Lung (tissue), 12 donors: ENCODE data around the gene ANKRD40. TPM values are rescaled to one million over a fixed set of nuclear protein-coding genes. Genes with fewer than 3 reads are reported as not detected.
A peak's percentile ranks its signal among the peaks of the same experiment; 100 is the strongest.

Source experiments
- ATAC-seq: fragments of 200-7000 bp; cut with Tn5 transposase; one replicate; pipeline ENCODE4 v1.9.1; 2020; ENCODE audit warnings: moderate number of reproducible peaks; ENCODE audit not compliant: insufficient read depth, low FRiP score
- DNase-seq, 3 donors: peaks; one replicate each; pipeline ENCODE4 v3.0.0-alpha.2; 2013 to 2017
- H3K27ac ChIP-seq, 2 donors: one replicate each; pipeline ENCODE4 v1.5.1; 2013; ENCODE audit warnings: mild to moderate bottlenecking in 2 of 2, moderate library complexity in 2 of 2, control low read depth in 1 of 2, inconsistent platforms in 1 of 2, low read depth in 1 of 2, low read length in 1 of 2
- H3K27me3 ChIP-seq, 3 donors: one replicate each; pipeline ENCODE4 v1.5.1; 2013; ENCODE audit warnings: low read length in 2 of 3; ENCODE audit not compliant: control insufficient read depth in 3 of 3, insufficient read depth in 3 of 3
- H3K36me3 ChIP-seq, 4 donors: one replicate each; pipeline ENCODE4 v1.5.1; 2013; ENCODE audit warnings: low read length in 4 of 4, mild to moderate bottlenecking in 1 of 4, moderate library complexity in 1 of 4; ENCODE audit not compliant: control insufficient read depth in 4 of 4, insufficient read depth in 4 of 4
- H3K4me1 ChIP-seq, 5 donors: one replicate each; pipeline ENCODE4 v1.5.1; 2013; ENCODE audit warnings: low read length in 5 of 5, mild to moderate bottlenecking in 2 of 5, moderate library complexity in 1 of 5; ENCODE audit not compliant: control insufficient read depth in 5 of 5, insufficient read depth in 5 of 5
- H3K4me3 ChIP-seq: one replicate; pipeline ENCODE4 v1.5.1; 2013; ENCODE audit warnings: mild to moderate bottlenecking, control low read depth, moderate library complexity
- H3K9ac ChIP-seq, 2 donors: one replicate each; pipeline ENCODE4 v1.5.1; 2013; ENCODE audit warnings: low read length in 2 of 2, control low read depth in 1 of 2; ENCODE audit not compliant: insufficient read depth in 1 of 2
- H3K9me3 ChIP-seq, 4 donors: one replicate each; pipeline ENCODE4 v1.5.1; 2013; ENCODE audit warnings: low read length in 3 of 4, mild to moderate bottlenecking in 1 of 4, moderate library complexity in 1 of 4; ENCODE audit not compliant: control insufficient read depth in 4 of 4, insufficient read depth in 3 of 4
- CTCF ChIP-seq: IDR thresholded peaks from 2 replicates; pipeline ENCODE4 v1.5.1; 2012; ENCODE audit warnings: mild to moderate bottlenecking; ENCODE audit errors: control extremely low read depth, extremely low read depth
- WGBS, 2 donors: extraction: QIAGEN DNeasy Blood & Tissue Kit; methylation state at CpG; one replicate each; pipeline ENCODE4 v1.1.7; 2013; 5-methylcytosine and 5-hydroxymethylcytosine counted together
- polyA plus RNA-seq, 2 donors: library from polyadenylated mRNA; stranded (reverse); fragments of 200-250 nt; gene quantifications; one replicate each; pipeline ENCODE4 v1.2.1, GENCODE V29; 2013
- total RNA-seq, 2 donors: library from RNA; depleted of rRNA in 1 of 2; stranded (reverse); fragments of >200 nt in 1 of 2; gene quantifications; one replicate each; pipeline ENCODE4 v1.2.1, GENCODE V29; 2014 to 2021
- donor health status: control.
- donor health status: control.
- donor health status: Bipolar disorder and iron deficiency.
- donor health status: healthy.
- donor health status: DM: yes; HTN: yes; CAD: no.

Gene ANKRD40
- total and polyA plus RNA-seq, 4 donors: 14.6 to 38.9 (median 25.1) TPM

GRCh38 chr17:50690887-50691549 is 16.7 kb downstream of the ANKRD40 start:
- H3K4me3 ChIP-seq: no peak overlapping the region
- no peak for TF ChIP-seq CTCF
- H3K9ac ChIP-seq: no peak overlapping the region
- peaks cover 0 to 28% (median 11%) of the 10 kb centered on the region in 5 donors for H3K4me1 ChIP-seq
- 55 to 80% methylated on average over 9 of the region's 9 CpGs for WGBS, 2 donors
- no peaks in the 10 kb centered on the region for H3K9me3 ChIP-seq
- no peak overlapping the region for H3K27ac ChIP-seq
- H3K27me3 ChIP-seq: no peaks in the 10 kb centered on the region
- no peak for ATAC-seq
- H3K36me3 ChIP-seq: peaks cover 12 to 24% (median 12%) of the 10 kb centered on the region in 4 donors
- DNase-seq: no peak

DNA sequence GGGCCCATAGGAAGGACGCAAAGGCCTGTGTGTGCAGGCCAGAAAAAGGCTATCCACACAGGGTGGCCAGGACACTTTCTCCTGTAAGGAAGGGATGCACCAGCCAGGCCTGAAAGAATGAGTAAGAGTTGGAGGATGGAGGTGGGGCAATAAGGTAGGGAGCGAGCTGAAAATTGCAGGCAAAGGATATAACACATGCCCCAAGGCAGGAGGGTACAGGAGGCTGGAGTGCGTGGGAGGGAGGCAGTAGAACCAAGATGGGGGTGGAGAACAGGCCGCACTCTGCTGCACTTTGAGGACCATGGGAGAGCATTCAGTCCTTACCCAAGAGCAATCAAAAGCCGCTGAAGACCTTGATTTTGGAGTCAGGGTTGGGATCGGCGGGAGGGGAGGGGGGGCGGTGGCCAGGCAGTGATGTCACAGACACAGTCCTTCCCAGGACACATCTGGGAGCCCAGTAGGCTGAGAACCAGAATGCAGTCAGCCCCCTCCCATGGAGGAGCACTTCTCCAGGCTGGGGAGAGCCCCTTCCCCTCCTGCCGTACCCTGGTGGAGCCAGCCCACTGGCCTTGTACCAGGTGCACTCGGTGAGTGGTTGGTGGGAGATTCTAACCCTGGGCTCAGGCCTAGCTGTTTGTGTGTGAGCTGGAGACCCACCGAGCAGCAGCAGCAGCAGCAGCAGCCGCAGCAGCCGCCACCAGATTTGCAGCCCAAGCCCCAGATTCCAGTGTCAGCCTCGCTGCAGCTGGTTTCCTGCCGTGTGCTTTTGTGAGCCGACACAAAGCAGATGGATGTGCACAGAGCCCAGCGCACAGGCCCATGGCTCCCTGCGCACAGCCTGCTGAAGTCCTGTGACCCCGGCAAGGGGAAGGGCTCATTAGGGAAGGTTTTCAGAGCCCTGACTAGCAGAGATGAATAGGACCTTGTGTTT is 17.5 kb downstream of the ANKRD40 start:
- no peaks in the 10 kb centered on the region for H3K27me3 ChIP-seq

GRCh38 chr17:50689251-50689650 is 18.5 kb downstream of the ANKRD40 start:
- no peaks in the 10 kb centered on the region for H3K27me3 ChIP-seq
- ATAC-seq (no peak), DNase-seq (no peak)
- peaks cover 0 to 28% (median 11%) of the 10 kb centered on the region in 5 donors for H3K4me1 ChIP-seq
- H3K27ac ChIP-seq: no peak overlapping the region
- 50 to 57% methylated on average over 4 of the region's 4 CpGs for WGBS, 2 donors
- no peak for TF ChIP-seq CTCF
- peaks cover 3 to 14% (median 7%) of the 10 kb centered on the region in 4 donors for H3K36me3 ChIP-seq
- no peaks in the 10 kb centered on the region for H3K9me3 ChIP-seq
- H3K4me3 ChIP-seq: no peak overlapping the region
- no peak overlapping the region for H3K9ac ChIP-seq

More for the DNA sequence above, 17.5 kb downstream of the ANKRD40 start:
- H3K4me1 ChIP-seq: peaks cover 0 to 28% (median 11%) of the 10 kb centered on the region in 5 donors
- no peak overlapping the region for H3K27ac ChIP-seq
- H3K9ac ChIP-seq: no peak overlapping the region
- H3K36me3 ChIP-seq: peaks cover 4 to 16% (median 9%) of the 10 kb centered on the region in 4 donors
- ATAC-seq (no peak), DNase-seq (peak; percentile 68 to 81 (median 70))
- WGBS, 2 donors: 76 to 77% methylated on average over 19 of the region's 19 CpGs
- no peak overlapping the region for H3K4me3 ChIP-seq
- H3K9me3 ChIP-seq: no peaks in the 10 kb centered on the region
- TF ChIP-seq CTCF: no peak
